PC-3 (cell line): ENCODE data around the gene LYPD3.

Experiments used
- EZH2 ChIP-seq: fragments of 300-600 bp; sonication (generic); IDR thresholded peaks from one replicate; pipeline ENCODE4 v1.6.1; 2017; ENCODE audit warnings: antibody characterized with exemption, mild to moderate bottlenecking, low read length; ENCODE audit not compliant: unreplicated experiment
- EZH2phosphoT487 ChIP-seq: fragments of 300-600 bp; sonication (generic); IDR thresholded peaks from 2 replicates; pipeline ENCODE4 v1.6.1; 2018; ENCODE audit warnings: mild to moderate bottlenecking, antibody characterized with exemption, low read length, borderline replicate concordance
- TF ChIP-seq, protein P1 (sequence below): fragments of 300-600 bp; sonication (generic); conservative IDR thresholded peaks from 2 replicates; pipeline ENCODE4 v1.5.1; 2017; ENCODE audit warnings: antibody characterized with exemption, low read depth, mild to moderate bottlenecking, low read length

DNA sequence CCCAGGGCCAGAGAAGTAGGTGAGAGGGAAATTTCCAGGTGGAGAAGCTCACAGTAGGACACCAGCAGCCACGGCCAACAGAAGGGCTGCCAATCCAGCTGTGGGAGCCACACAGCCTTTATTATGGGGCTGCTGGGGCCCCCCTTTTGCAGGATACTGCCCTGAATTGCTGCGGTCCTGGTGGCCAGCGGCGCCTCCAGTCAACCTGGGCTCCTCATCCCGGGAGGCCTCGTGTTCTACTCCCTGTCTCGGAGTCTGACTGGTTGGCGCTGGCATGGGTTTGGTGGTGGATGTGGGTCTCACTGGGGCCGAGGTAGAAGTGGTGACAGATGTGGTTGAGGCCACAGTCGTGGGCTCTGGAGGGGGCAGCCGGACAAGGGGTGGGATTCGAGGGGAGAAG is 4.1 kb downstream of the LYPD3 start:
- TF ChIP-seq, protein P1, sequence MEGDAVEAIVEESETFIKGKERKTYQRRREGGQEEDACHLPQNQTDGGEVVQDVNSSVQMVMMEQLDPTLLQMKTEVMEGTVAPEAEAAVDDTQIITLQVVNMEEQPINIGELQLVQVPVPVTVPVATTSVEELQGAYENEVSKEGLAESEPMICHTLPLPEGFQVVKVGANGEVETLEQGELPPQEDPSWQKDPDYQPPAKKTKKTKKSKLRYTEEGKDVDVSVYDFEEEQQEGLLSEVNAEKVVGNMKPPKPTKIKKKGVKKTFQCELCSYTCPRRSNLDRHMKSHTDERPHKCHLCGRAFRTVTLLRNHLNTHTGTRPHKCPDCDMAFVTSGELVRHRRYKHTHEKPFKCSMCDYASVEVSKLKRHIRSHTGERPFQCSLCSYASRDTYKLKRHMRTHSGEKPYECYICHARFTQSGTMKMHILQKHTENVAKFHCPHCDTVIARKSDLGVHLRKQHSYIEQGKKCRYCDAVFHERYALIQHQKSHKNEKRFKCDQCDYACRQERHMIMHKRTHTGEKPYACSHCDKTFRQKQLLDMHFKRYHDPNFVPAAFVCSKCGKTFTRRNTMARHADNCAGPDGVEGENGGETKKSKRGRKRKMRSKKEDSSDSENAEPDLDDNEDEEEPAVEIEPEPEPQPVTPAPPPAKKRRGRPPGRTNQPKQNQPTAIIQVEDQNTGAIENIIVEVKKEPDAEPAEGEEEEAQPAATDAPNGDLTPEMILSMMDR, result no peak
- TF ChIP-seq EZH2phosphoT487 (no peak), EZH2 (no peak)
